ENCODE measurements around the gene PCDH19.
A peak's percentile ranks its signal among the peaks of the same experiment; 100 is the strongest.

Gene PCDH19

DNA sequence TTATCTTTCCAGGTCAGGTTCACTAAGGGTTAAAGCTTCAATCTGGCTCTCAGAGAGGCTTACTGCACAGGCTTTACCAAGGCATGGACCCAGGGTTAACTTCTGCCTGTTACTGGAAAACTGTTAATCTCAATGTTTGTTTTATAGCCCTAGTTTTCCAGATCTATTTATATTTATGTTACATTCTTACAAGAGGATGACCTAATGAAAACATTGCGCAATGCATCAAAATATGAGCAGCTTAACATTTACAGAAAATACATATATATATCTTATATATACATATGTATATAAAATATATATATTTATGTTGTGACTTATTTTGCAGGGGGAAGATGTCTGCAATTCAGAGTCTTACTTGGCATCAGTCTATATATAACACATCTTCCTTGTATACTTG is 112.3 kb downstream of the PCDH19 start:
- no peak for DNase-seq (ENCODE audit: low read depth)

DNA sequence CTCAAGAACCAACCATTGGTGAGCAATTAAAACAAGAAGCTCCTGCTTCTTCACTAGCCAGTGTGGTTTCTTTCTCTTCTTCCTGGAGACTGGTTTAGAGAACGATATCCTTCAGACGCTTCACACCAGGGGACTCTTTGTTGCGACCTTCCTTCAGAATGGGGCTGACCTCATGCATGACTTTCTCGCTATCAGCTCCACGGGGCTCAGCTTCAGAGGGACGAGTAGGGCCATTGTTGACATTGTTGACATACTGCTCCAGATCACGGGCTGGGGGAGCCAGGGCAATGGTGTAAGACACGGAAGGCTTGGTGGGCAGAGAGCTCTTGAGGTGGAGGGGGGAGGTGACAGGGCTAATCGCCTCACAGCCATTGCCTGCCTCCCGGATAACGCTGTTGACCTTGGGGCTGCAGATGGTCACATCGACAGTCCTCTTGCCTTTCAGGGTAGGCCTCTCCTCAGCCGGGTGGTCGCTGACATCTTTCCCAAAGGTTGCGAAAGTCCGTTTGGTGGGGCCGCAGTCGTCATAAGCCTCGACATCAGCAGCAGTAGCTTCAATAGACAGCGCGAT is 113.8 kb downstream of the PCDH19 start:
- no peak for DNase-seq (ENCODE audit: low read depth)

DNA sequence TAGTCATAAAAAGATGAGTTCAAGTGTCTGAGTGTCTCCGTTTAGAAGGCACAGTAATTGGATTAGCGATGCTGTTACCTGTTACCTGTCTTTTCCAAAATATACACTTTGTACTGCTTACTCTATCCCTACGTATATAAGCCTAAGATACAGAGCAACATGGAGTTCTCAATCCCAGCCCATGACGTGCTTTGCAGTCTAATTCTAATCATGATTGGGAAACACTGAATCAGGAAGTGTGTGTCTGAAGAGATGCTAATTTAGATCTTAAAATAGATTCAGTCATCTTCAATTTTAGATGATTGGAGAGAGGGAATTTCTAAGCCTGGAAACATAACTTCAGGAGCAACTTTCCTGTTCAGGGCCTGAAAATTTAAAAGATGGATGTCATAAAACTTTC is 115.1 kb downstream of the PCDH19 start:
- DNase-seq (ENCODE audit: low read depth): no peak

DNA sequence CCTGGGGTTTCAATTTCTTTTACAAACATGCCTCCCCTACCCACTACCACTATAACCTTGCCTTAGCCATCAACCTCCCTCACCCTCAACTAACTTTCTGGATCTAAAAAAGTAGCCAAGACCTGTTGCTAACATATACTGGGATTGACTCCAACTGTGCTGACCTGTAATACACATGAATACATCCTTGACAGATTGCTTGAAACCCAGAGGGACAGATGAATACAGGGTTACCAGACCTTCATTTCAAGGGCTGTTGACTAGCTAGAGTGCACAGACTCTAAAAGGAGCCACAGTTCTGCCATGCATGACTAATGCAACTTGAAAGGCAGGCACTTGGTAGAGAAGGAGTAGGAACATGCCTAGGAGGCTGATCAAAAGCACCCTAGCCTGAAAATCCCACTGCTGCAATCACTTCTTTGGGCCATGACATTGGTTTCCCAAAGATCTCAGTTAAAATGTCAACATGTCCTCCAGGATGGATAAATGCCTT is 121.0 kb downstream of the PCDH19 start:
- DNase-seq (ENCODE audit: low read depth): no peak

DNA sequence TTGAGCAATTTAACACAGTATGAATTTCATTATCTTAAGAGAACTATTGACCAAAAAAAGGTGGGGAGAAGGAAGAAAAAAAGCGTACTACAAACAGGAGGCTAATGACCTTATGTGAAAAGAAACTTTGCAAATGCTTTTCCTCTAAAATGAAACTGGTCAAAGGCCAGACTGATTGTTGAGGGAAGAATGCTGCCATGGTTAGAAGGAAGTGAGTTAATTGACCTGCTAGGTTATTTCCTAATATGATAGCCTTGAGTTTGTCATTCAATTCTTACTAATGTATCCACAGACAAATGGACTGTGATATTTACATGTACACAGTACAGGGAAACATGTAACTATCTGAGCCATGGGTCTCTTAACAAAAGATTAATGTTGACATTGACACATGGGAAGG is 132.8 kb downstream of the PCDH19 start:
- no peak for DNase-seq (ENCODE audit: low read depth)

DNA sequence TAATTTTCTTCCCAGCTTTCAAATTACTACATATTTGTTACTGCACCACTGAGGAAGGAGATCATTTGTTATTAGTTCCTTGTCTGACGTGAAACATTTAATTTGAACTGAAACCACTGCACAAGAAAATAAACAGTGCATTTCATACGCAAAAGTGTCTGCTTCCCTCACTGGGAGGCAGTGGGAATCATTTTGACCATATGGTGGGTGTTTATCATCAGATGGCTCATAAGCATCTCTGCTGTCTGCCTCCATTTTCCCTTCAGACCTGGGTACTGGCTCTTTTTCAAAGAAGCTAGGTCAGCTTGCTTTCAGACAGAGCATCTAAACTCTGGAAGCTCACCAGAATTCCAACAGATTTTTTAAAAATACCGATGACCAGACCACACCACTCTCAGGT is 135.2 kb downstream of the PCDH19 start:
- no peak for DNase-seq (ENCODE audit: low read depth)

DNA sequence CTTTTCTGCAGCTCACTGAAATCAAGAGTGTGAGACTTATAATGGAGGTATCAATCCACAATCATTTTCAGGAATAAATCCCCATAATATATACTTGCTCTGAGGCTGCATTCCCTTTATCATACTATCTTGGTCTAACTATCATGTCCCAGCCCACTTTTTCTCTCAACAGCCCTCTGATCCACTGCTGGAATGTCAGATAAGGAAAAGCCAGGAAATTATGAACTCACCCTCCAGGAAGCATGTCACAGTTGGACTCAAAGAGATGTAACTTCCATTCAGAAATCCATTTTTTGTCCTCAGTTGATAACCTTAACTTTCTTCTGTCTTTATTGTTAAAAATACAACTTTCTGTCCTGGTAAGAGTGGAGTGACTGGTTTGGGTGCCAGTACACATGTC is 144.9 kb downstream of the PCDH19 start:
- no peak for DNase-seq (ENCODE audit: low read depth)

DNA sequence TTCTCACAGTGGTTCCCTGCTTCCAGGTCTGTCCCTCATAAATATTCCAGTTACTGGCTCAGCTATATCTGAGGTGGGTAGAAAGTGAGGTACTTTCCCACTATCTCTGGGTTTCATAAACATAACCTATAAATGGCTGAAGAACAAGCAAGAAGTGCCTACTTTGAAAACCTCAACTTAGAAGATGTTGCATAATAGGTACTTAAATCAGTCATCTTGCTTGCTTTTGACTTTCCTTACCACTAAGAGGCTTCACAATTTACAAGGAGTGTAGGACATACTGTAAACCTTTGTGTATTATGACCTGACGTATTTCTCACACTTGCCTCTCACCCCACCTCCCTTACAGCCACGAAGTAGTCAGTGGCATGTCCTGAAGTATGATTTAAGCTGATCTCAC is 145.9 kb downstream of the PCDH19 start:
- no peak for DNase-seq (ENCODE audit: low read depth)

DNA sequence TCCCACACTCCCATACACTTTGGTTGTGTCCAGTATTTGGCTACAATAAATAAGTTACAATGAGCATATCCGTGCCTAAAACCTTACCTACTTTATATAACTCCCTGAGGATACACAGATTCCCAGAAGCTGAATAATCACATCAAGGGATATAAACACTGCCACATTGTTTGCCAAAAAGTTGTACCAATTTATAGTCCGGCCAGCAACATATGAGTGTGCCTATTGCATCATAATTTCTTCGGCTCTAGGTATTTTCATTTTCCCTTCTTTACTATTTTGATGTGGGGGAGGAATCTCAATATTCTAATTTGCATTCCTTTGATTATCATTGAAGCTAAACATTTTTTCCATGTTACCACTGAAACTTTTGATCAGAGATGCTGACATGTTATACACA is 146.4 kb downstream of the PCDH19 start:
- DNase-seq (ENCODE audit: low read depth): peak; percentile 4

DNA sequence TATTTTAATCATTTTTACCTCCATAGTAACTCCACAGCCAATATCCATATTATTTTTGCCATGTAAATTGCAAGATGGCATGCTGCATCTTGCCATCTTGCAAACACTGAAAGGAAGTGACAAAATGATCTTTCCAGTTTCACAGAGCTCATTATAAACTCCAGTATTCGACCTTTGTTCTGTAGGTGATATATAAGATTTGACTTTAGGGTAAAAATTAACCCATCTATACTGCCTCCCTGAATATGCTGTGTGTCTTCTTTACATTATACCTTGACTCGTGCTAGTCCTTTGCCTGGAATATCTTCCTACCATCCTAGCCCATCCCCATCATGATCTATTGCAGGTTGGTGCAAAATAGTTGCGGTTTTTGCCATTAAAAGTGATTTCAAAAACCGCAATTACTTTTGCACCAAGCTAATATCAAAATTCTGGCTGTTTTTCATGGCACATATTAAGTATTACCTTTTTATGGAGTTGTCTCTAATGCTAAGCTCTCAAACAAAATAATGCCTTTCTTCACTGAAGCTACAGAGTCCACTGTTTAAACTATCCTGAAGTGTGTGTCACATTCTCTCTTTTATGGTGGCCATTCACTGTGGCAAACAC is 161.1 kb downstream of the PCDH19 start:
- no peak for DNase-seq (ENCODE audit: low read depth)

DNA sequence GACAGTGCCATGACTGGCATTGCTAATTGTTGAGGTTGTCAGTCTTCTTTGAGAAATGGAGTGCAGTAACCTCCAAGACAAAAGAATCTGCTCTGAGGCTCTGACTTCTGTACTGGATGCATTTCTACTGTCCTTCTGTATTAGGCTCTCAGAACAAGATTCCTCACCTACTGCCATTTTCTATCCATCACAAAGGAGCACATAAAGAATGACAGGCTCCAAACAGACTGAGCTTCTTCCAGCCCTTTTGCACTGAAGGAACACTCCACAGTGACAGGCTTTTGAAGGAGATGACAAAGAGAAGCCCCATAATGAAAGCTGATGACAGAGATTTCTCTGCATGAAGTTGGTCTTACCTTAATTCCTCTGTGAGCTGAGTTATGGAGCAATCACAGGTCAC is 162.2 kb downstream of the PCDH19 start:
- no peak for DNase-seq (ENCODE audit: low read depth)

DNA sequence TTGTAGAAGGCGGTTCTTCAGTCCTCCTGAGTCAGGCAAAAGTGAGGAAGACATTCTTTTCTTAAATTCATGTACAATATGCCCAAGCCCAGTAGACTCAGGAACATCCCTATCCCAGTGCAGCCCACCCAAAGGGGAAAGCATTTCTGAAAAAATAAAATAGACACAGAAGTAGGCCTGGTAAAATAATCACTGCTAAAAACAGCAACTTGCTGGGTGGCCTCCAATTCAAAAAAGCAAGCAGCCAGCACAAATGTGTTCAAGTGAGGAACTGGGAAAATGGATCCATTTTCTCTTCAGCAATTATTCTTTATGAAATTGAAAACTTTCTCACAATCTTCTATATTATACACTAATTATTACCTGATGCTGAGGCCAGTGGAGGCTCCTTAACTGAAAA is 165.4 kb downstream of the PCDH19 start:
- DNase-seq (ENCODE audit: low read depth): no peak
